Measurements from ENCODE around the gene MAMDC2. TPM values are rescaled to one million over a fixed set of nuclear protein-coding genes. Genes with fewer than 3 reads are reported as not detected.

The MAMDC2 gene
- total RNA-seq, 4 donors from 2014 or later, result 8.9 to 24.7 (median 17.4) TPM

- no peak for DNase-seq
- H3K36me3 ChIP-seq, result no peaks in the 10 kb centered on the region
- peak overlapping the region in 2 of 4 donors; percentile 9 to 71 for H3K4me3 ChIP-seq
- TF ChIP-seq CTCF (IDR thresholded peaks at IDR 0.05), result no peak
- no peak for TF ChIP-seq POLR2A (IDR thresholded peaks at IDR 0.05)
- no peak overlapping the region for H3K27ac ChIP-seq
- no peaks in the 10 kb centered on the region for H3K9me3 ChIP-seq
- H3K27me3 ChIP-seq, result no peaks in the 10 kb centered on the region
- H3K4me1 ChIP-seq, result peaks cover 3 to 28% (median 10%) of the 10 kb centered on the region in 4 donors
Observed at GRCh38 chr9:70256123-70256551, 212.5 kb downstream of the MAMDC2 start.

- H3K9me3 ChIP-seq, result no peaks in the 10 kb centered on the region
- H3K27ac ChIP-seq, result peak overlapping the region; percentile 86 to 91 (median 90)
- H3K4me3 ChIP-seq, result peak overlapping the region in 2 of 4 donors; percentile 64 to 71
- no peaks in the 10 kb centered on the region for H3K27me3 ChIP-seq
- TF ChIP-seq CTCF (IDR thresholded peaks at IDR 0.05), result no peak
- no peak for TF ChIP-seq POLR2A (IDR thresholded peaks at IDR 0.05)
- no peaks in the 10 kb centered on the region for H3K36me3 ChIP-seq
- DNase-seq, result no peak
- H3K4me1 ChIP-seq, result peaks cover 3 to 37% (median 13%) of the 10 kb centered on the region in 4 donors
Observed at GRCh38 chr9:70257502-70257901, 213.9 kb downstream of the MAMDC2 start.

DNA sequence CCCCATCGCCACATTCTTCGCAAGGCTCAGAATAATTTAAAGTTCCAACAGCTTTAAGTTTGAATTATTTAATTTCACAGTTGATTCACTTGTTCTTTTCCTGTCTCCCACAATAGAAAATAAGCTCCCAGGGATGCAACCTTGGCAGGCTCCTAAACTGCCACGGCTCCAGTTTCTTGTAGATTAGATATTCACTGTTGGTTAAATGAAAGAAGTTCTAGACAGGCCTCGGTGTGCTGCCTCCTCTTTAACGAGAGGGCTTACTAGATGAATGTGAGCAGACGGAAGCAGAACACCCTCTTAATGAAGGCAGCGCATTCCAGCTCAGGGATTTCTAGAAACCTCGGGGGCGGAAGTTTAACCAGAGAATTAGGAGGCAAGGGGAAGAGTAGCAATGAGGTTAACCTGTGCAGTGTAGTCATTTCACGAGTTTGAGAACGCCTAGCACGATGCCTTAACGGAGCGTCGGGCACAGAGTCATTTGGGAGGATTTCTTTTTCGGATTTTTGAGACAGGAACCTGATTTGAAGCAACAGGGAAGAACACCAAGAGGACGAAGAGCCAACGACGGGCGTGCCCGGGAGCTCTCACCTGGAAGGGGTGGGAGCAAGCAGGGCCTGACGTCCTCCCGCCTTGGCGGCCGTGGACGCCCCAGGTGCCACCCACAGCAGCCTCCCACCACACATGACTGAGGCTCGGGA is 214.5 kb downstream of the MAMDC2 start:
- Histone ChIP-seq H3K36me3 (no peaks in the 10 kb centered on the region), H3K4me3 (peak overlapping the region; percentile 64 to 93 (median 78))
- peak; percentile 19 to 87 (median 54) for DNase-seq

GRCh38 chr9:70258692-70259511 is 215.3 kb downstream of the MAMDC2 start, which contains the start of gene SMC5:
Gene SMC5 (plus strand): TSS chr9:70258978. CDS start chr9:70259079, 101 bp downstream.
- TF ChIP-seq CTCF (IDR thresholded peaks at IDR 0.05) (peak in 1 of 6 experiments; percentile 1), POLR2A (IDR thresholded peaks at IDR 0.05) (peak; percentile 93 to 96)
- Histone ChIP-seq H3K36me3 (no peaks in the 10 kb centered on the region), H3K27ac (peak within 1 kb of the TSS; percentile 86 to 91 (median 90)), H3K4me1 (peaks cover 3 to 37% (median 13%) of the 10 kb centered on the region in 4 donors), H3K9me3 (no peaks in the 10 kb centered on the region), H3K4me3 (peak within 1 kb of the TSS; percentile 64 to 93 (median 78)), H3K27me3 (no peaks in the 10 kb centered on the region)
- peak; percentile 84 to 95 (median 94) for DNase-seq

More for the DNA sequence above, 214.5 kb downstream of the MAMDC2 start:
- H3K27me3 ChIP-seq, result no peaks in the 10 kb centered on the region
- H3K4me1 ChIP-seq, result peaks cover 3 to 37% (median 13%) of the 10 kb centered on the region in 4 donors
- H3K9me3 ChIP-seq, result no peaks in the 10 kb centered on the region
- H3K27ac ChIP-seq, result peak overlapping the region; percentile 86 to 91 (median 90)
- TF ChIP-seq POLR2A (IDR thresholded peaks at IDR 0.05) (no peak), CTCF (IDR thresholded peaks at IDR 0.05) (no peak)

DNA sequence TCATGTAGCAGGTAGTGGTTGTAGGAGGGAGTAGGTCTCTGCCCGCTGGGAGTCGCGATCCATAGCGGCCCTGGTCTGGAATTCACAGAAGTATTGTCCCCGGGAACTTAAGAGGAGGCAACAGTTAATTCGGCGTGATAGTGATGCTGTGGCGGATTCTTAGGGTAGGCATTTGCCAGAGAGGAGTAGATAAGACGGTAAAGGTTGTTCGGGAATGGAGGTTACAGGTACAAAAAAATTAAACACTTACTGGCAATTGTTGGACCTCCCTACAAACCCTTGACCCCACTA is 215.8 kb downstream of the MAMDC2 start:
- no peak for DNase-seq
- H3K4me1 ChIP-seq, result peaks cover 3 to 37% (median 13%) of the 10 kb centered on the region in 4 donors
- TF ChIP-seq CTCF (IDR thresholded peaks at IDR 0.05) (no peak), POLR2A (IDR thresholded peaks at IDR 0.05) (no peak)

More for the DNA sequence above, 215.8 kb downstream of the MAMDC2 start:
- no peaks in the 10 kb centered on the region for H3K27me3 ChIP-seq
- H3K4me3 ChIP-seq, result peak overlapping the region; percentile 64 to 93 (median 78)
- peaks cover 0 to 4% (median 0%) of the 10 kb centered on the region in 3 donors for H3K36me3 ChIP-seq
- H3K27ac ChIP-seq, result peak overlapping the region; percentile 86 to 91 (median 90)
- no peaks in the 10 kb centered on the region for H3K9me3 ChIP-seq

All from Peyer's patch (tissue), 4 donors.